HG03103 (cell line): ENCODE measurements around the gene HRH3.

Experiments used
- ATAC-seq: cut with Tn5 transposase; IDR thresholded peaks from one replicate; pipeline ENCODE4 v1.9.1; 2021; ENCODE audit warnings: low read depth; ENCODE audit not compliant: unreplicated experiment

The HRH3 gene

DNA sequence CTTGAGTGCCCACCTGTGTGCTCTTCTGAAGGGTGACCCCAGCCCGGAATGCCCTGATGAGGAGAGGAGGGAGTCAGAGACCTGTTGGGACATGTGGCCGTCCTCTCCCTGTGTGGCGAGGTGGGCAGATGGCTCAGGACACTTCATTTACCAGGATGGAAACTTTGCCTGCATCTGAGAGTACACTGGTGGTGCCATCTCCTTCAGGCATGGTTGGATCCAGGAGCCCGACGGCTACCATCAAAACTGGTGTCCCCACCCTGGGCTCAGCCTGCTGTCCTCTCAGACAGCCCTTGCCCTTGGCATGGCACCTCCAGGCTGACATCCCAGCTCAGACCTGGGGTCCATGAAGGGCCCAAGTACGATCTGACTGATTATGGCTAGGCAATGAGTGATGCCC is 11.2 kb upstream of the HRH3 start:
- ATAC-seq, result no peak

DNA sequence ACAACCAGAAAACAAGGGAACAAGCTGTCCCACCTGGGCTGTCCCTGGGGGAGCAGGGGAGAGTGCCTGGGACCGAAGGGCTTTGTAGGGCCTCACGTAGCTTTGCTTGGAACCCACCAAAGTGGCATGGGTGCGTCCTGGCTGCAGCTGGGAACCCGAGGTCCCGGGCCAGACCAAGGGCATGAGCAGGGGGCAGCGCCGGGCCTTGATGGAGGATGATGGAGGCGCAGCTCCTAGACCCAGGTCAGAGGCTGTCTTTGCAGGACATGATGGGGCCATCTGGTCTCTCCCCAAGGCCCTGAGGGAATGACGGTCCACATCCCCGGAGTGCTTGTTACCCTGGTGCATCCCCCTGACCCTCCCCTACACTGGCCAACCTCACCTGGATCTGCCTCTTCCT is 10.6 kb upstream of the HRH3 start:
- ATAC-seq, result no peak

DNA sequence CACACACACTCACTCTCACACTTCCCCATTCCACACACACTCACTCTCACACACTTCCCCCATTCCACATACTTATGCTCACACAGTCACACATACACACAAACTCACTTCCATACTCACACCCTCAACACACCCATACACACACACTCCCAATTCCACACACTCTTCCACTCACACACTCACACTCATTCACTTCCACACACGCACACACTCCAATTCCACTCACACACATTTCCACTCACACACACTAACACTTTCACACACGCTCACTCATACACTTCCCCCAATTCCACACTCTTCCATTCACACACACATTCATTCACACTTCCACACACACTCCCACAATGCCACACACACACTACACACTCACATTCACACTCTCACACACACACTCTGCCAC is 10.2 kb upstream of the HRH3 start:
- no peak for ATAC-seq

DNA sequence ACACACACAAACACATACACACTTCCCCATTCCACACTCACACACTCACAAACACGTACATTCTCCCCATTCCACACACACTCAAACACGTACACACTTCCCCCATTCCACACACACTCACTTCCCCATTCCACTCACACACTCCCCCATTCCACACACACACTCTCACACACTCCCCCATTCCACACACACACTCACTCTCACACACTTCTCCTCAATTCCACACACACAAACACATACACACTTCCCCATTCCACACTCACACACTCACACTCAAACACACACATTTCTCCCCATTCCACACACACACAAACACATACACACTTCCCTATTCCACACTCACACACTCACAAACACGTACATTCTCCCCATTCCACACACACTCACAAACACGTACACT is 9.6 kb upstream of the HRH3 start:
- no peak for ATAC-seq

DNA sequence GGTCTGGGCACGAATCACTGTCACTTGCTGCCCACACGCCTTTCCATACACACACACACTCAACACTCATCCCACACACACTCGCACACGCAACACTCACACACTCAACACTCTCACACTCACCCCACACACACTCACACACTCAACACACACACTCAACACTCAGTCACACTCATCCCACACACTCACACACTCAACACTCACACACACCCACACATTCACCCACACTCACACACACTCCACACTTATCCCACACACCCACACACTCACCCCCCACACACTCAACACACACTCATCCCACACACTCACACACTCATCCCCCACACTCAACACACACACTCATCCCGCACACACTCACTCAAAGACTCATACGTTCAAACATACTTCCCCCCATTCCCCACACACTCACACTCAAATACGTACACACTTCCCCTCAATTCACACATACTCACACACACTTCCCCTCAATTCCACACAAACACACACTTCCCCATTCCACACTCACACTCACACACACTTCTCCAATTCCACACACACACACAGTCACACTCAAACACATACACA is 9.0 kb upstream of the HRH3 start:
- ATAC-seq, result no peak

DNA sequence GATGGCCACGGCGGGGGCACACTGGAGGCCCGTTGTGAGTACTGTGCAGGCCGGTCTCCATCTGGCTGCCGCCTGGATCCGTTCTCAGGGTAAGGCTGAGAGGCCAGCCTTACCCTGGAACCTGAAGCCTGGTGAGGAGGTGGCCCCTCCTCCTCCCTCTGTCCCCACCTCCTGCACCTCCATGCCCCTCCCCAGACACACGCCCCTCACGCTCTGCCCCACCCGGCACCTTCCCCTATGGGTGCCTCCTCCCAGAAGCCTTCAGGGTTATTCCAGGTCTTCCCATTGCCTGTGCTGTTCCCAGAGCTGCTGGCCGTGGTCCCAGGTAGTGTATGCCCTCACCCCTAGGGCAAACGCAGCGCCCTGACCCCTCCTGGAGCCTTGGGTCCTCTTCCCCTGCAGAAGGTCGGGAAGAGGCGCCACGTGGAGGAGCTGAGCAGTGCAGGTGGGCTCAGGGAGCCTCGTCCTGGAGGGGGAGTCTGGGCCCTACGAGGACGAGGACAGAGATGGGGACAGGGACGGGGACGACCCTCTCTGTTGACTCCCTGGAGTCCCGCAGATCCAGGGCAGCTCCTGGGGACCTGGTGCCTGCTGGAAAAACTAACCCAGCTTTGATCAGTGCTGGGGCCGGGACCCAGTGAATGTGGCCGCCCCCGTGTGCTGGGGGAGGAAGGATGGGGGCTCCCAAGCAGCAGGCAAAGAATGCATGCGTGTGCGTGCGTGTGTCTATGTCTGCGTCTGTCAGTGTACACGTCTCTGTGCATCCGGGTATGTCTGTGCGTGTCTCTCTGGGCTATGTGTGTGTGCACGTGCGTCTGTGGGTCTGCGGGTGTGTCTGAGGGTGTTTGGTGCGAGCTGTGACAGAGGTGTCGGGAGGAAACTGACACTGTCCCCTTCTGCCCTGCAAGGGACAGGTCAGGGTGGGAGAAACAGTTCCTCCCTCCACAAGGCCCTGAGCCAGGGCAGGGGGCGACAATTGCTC is 8.2 kb upstream of the HRH3 start:
- ATAC-seq, result no peak

DNA sequence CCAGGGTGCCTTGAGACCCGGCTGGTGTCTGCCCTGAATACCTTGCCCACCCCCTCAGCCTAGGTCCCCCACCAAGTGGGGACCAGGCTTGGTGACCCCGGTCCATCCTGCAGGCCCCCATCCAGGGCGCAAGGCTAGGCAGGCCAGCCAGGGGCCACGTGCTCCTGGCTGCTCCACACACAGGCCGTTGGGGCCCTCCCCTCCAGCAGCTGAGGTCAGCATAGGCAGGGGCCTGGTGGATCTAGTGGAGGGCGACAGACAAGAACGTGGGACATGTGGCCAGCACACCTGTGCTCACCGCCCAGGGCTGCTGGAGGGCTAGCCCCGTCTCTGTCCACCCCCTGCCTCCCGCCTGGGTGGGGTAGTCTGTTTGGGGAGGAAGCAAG is 7.5 kb upstream of the HRH3 start:
- no peak for ATAC-seq

DNA sequence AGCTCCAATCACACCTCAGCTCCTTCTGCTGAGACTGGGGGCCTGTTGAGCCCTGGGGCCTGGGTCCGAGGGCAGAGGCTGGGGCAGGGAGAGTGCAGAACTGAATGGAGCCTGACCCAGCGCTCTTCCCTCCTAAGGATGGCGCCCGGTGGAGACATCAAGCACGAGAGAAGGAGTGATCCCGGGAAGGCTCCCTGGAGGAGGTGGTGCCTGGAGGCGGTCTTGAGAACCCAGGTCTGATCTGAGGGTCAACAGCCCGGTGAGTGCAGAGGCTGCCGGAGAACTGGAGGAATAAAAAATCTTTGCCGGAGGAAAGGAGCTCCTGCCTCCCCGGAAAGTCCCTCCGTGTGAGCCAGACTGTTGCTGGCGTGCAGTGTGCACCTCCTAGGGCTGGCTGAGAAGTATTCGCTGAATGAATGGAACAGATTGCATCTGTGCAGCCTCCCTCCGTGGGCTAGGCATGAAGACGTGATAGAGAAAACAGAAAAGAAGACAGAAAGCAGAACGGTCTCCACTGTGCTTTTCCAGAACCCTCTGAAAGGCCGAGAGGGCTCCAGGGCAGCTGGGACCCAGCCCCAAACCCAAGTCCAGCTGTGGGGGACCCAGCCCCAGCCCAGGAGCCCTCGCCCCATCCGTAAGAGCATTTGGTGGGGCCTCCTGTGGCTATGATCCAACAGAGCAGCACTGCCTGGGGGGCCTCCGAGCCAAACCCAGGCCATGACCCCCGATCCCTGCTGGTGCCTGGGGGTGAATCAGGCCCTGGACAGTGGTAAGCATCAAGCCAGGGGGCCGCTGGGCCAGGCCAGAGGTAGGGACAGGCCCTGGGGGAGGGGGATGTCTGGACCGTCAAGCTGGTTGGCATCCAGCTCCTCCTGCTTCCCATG is 6.9 kb upstream of the HRH3 start:
- ATAC-seq, result no peak

DNA sequence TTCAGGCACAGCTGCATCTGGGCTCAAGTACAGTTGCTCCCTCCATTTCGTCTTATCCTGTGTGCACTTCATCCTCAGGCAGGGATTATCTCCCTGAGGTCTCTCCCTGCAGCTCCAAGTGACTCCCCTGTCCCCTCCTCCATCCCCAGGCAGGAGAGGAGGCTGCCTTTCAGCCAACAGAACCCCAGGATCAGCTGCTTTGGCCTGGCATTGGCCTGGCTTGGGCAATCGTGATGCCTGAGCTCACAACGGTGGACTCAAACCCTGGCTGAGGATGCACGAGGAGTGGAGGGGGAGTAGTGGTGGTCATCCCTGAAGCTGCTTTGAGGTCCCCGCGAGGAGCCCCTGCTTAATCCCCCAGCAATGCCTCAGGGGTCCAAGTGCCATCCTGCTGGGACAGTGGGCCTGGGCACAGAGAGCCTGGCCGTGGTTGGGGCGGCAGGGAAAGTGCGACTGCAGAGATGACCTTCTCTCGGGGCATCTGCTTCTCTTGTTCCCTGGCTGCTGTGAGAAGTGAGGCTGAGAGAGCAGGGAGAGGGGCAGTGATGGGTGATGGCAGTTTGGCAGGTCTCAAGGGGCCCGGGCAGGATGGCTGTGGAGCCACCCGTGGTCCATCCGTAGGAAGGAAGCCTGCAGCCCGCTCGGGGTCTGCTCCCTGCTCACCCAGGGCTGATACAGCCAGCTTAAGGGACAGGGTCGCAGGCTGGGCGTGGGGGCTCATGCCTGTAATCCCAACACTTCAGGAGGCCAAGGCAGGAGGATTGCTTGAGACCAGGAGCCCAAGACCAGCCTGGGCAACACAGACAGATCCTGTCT is 6.0 kb upstream of the HRH3 start:
- ATAC-seq, result no peak

DNA sequence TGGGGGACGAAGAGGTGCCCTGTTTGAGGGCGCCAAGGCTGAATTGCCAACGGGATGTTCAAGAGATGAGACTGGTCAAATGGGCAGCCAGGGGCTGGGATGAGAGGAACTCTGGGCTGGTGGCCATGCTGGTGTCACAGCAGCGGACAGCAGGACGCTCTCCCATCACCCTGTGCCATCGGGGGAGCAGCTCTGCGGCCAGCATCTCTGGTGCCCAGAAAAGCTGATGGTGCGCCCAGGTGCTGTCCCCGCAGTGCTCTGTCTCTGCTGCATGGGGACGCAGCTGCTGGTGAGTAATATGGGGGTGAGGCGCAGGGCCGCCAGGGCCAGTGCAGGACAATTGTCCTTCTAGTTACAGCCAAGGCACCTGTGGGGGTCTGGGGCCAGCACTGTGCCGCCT is 4.9 kb upstream of the HRH3 start:
- ATAC-seq, result no peak

DNA sequence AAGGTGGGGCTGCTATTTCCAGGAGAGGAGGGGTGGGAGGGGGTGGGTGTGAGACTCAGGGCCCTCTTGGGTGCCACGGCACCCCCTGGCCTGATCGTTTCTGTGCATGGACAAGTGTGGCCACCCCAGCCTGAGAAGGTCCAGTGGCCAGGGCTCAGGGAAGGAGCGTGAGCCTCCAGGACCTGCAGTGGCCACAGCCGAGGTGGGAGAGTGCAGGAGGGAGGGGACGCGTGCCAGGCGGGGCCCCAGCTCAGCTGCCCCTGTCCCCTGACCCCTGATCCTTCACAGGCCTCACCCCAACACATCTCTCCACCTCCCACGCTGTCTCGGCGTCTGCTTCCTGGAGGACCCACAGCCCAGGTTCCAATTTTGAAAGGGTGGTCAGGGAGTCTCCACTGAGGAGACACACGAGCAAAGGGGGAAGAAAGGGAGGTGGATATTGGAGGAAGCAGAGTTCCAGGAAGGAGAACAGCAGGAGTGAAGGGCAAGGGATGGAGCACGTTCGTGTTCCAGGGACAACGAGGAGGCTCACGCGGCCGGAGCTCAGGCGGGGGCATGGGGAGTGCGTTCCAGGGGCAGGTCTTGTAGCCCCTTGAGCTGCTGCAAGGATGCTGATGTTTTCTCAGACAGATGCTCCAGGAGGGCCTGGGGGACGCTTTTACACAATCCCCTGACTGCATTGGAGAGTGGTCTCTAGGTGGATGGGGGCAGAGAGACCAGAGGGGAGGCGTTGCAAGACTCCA is 4.2 kb upstream of the HRH3 start:
- ATAC-seq, result no peak

DNA sequence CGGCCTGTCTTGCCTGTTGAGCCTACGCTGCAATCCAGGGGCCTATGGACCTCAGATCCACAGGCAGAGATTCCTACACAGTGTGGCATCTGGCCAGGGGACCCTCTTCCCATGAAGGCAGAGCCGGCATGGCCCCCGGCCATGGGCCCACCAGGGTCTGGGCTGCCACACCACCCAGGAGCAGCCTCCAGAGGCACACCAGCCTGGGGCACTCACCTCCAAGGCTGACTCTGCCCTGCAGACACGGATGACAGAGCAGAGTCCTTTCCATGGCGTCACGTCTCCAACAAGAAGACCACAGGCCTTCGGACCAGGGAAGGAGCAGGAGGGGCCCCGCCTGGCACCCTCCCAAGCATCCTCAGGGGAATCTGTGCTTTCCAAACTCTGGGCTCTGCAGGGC is 3.5 kb upstream of the HRH3 start:
- ATAC-seq, result no peak

DNA sequence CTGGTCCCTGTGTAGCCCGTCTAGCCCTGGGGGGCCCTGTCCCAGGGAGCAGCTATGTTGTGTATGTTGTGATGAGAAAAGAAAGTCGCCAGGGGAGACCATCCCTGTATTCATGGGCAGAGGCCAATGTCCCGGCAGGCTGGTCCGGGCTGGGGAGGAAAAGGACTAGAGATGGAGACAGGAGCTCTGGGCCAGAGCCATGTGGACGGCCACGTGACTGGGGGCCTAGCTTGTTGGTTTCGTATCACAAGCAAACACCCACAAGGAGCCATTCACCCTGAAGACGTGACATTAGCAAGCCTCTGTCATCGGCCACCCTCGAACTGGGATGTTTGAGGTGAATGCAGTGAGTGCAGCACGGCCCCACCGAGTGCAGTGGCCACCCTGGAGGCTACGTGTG is 2.9 kb upstream of the HRH3 start:
- no peak for ATAC-seq

DNA sequence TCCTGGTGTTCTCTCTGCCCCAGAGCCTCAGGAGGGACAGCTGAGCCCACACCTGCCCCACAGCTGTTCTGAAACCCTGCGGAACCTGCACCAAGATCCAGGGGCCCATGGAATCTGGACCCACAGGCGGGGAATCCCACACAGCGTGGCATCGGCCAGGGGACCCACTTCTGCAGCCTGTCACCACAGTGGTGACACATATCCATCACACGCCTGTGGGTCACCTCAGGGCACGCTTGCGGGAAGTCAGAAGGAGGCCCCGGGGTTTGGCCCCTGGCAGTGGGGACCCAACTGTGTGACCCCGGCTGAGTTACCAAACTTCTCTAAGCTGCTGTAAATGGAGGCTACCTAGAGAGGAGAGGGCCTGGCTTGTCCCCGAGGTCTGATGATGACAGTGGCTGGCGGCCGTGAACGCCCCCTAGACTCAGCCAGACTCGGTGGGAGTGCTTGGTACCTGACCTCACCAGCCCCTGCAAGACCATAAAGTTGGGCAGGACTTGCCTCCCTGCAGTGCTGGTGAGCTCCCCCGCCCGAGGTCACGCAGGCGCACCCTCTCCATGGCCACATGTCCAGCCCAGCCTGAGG is 2.3 kb upstream of the HRH3 start:
- ATAC-seq, result no peak

DNA sequence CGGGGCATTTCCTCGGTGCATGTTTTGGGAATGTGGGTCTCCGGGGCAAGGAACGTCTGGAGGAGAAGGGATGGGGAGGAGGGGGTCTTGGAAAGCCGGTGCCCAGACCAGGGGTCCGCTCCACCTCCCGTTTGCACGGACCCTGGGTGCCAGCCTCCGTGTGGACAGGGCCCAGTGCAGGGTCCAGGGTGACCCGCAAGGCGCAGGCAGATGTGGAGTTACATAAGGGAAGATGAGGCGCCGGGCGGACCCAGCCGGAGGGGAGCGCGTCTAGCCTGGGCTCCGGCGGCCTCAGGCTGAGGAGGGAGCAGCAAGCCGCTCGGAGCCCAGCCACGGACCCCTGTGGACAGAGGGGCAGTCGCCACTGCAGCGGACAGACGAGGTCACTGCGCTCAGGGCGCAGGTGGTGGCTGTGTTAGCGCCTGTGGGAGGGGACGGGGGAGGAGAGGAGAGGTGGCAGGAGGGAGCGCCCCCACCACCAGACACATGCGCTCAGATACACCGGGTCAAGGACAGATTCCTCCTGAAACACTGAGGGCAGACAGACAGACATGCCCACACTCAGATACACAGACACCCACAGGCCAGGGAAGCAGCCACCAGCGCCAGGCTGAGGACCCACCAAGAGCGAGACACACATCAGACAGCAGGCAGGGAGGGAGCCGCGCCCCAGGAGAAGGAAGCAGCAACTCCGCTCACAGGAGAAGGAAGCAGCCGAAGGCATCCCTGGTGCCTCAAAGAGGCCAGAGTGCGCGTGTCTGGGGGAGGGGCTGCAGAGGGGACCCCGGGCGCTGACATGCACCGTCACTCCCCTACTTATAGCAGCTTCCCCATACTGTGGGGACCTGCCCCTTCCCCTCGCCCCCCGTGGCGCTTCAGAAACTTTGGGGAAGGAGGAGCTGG is 839 bp upstream of the HRH3 start:
- ATAC-seq, result no peak

DNA sequence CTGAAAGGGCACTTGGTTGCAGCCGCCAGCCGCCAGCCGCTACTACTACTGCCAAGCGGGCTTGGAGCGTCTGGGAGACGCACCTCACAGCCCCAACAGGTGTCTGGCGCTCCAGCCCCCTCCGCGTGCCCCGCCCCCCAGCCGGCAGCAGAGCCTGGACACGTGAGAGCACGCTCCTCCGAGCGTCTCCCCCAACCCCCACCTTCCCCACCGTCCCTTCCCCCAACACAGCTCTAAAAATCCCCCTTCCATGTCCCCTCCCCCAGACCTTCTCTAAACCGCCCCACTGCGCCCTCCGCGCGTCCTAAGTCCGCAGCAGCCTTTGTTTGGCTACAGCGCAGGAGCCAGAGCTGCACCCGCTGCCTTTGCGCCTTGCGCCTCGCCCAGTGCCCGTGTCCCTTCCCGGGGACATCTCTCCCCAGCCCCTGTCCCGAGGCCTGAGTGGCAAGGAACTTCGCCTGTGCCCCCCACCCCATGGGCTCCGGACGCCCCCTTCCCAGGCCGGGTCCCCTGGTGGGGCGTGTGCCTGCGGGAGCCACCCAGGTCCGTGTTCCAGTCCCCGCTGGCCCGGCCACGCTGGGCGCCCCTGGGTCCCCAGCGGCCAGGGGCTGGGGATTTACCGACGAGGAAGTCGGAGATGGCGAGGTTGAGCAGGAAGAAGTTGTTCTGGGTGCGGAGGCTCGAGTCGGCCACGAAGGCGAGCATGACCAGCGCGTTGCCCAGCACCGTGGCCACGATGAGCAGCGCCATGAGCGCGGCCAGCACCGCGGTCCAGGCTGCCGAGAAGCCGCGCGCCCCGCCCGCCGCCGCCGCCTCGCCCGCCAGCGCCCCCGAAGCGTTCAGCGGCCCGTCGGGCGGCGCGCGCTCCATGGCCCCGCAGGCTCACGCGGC is 732 bp downstream of the HRH3 start:
- ATAC-seq, result no peak
